ENCODE measurements around the gene PLPP3.

The PLPP3 gene

GRCh38 chr1:56491441-56491840 lies 87.9 kb downstream of the PLPP3 start:
- H3K4me3 ChIP-seq (replicated peaks in 1 of 2; ENCODE audit: low read depth in 2 of 2, low read length in 2 of 2): no peak overlapping the region
- peak; percentile 64 to 80 for DNase-seq (ENCODE audit: low read depth in 2 of 2)
- TF ChIP-seq CTCF (IDR thresholded peaks at IDR 0.05; ENCODE audit: low read depth, low read length): no peak

- no peak for DNase-seq (ENCODE audit: low read depth in 2 of 2)
- H3K4me3 ChIP-seq (replicated peaks in 1 of 2; ENCODE audit: low read depth in 2 of 2, low read length in 2 of 2): no peak overlapping the region
- no peak for TF ChIP-seq CTCF (IDR thresholded peaks at IDR 0.05; ENCODE audit: low read depth, low read length)
Observed at GRCh38 chr1:56490619-56491018, 88.7 kb downstream of the PLPP3 start.

GRCh38 chr1:56489695-56490094 lies 89.7 kb downstream of the PLPP3 start:
- H3K4me3 ChIP-seq (replicated peaks in 1 of 2; ENCODE audit: low read depth in 2 of 2, low read length in 2 of 2): no peak overlapping the region
- no peak for DNase-seq (ENCODE audit: low read depth in 2 of 2)
- TF ChIP-seq CTCF (IDR thresholded peaks at IDR 0.05; ENCODE audit: low read depth, low read length): no peak

- no peak for TF ChIP-seq CTCF (IDR thresholded peaks at IDR 0.05; ENCODE audit: low read depth, low read length)
Observed at GRCh38 chr1:56484695-56485094, 94.7 kb downstream of the PLPP3 start.

GRCh38 chr1:56483104-56483503 lies 96.3 kb downstream of the PLPP3 start:
- no peak for DNase-seq (ENCODE audit: low read depth in 2 of 2)
- TF ChIP-seq CTCF (IDR thresholded peaks at IDR 0.05; ENCODE audit: low read depth, low read length): no peak
- no peak overlapping the region for H3K4me3 ChIP-seq (replicated peaks in 1 of 2; ENCODE audit: low read depth in 2 of 2, low read length in 2 of 2)

More at GRCh38 chr1:56484695-56485094, 94.7 kb downstream of the PLPP3 start:
- H3K4me3 ChIP-seq (replicated peaks in 1 of 2; ENCODE audit: low read depth in 2 of 2, low read length in 2 of 2): no peak overlapping the region
- no peak for DNase-seq (ENCODE audit: low read depth in 2 of 2)

GRCh38 chr1:56482486-56482885 lies 96.9 kb downstream of the PLPP3 start:
- no peak overlapping the region for H3K4me3 ChIP-seq (replicated peaks in 1 of 2; ENCODE audit: low read depth in 2 of 2, low read length in 2 of 2)
- TF ChIP-seq CTCF (IDR thresholded peaks at IDR 0.05; ENCODE audit: low read depth, low read length): no peak

GRCh38 chr1:56481140-56481694 lies 98.1 kb downstream of the PLPP3 start:
- H3K4me3 ChIP-seq (replicated peaks in 1 of 2; ENCODE audit: low read depth in 2 of 2, low read length in 2 of 2): no peak overlapping the region
- DNase-seq (ENCODE audit: low read depth in 2 of 2): no peak
- no peak for TF ChIP-seq CTCF (IDR thresholded peaks at IDR 0.05; ENCODE audit: low read depth, low read length)

More at GRCh38 chr1:56482486-56482885, 96.9 kb downstream of the PLPP3 start:
- no peak for DNase-seq (ENCODE audit: low read depth in 2 of 2)
